Activated CD8-positive, alpha-beta memory T cell treated with anti-CD3 and anti-CD28 coated beads, Interleukin-2, amount 10 ng/mL, durations not matched to agents 7 days and 5 days (primary cell): ENCODE measurements around the gene DAB2IP. TPM values are rescaled to one million over a fixed set of nuclear protein-coding genes. Genes with fewer than 3 reads are reported as not detected.

ENCODE experiments used
- ATAC-seq: fragments of 150-1000 bp; cut with Tn5 transposase; one replicate; pipeline ENCODE4 v1.10.0; 2021; ENCODE audit warnings: moderate library complexity
- CTCF ChIA-PET: fragments of 350-600 bp; sonication (Branson Sonifier 250); formaldehyde crosslinking; loops from one replicate; lab custom pipeline; 2021; ENCODE audit warnings: antibody characterized with exemption; lab: Charles Lee
- DNase-seq: peaks from one replicate; pipeline ENCODE4 v3.0.0-alpha.2; 2020
- H3K27ac Mint-ChIP-seq: one replicate; pipeline ENCODE4 v1.8.0; 2021; ENCODE audit warnings: mild to moderate bottlenecking, mixed read lengths
- H3K27me3 Mint-ChIP-seq: one replicate; pipeline ENCODE4 v1.8.0; 2021; ENCODE audit warnings: mixed read lengths
- H3K36me3 Mint-ChIP-seq: one replicate; pipeline ENCODE4 v1.8.0; 2021; ENCODE audit warnings: mild to moderate bottlenecking, mixed read lengths
- H3K4me1 Mint-ChIP-seq: one replicate; pipeline ENCODE4 v1.8.0; 2021; ENCODE audit warnings: mixed read lengths
- H3K4me3 Mint-ChIP-seq: one replicate; pipeline ENCODE4 v1.8.0; 2021; ENCODE audit warnings: mild to moderate bottlenecking, moderate library complexity, mixed read lengths
- H3K9me3 Mint-ChIP-seq: one replicate; pipeline ENCODE4 v1.8.0; 2022; ENCODE audit warnings: low read depth, mixed read lengths
- total RNA-seq, 2 experiments: library from RNA; stranded (reverse); gene quantifications; one replicate each; pipeline ENCODE4 v1.2.3, GENCODE V29; 2021

DAB2IP gene
- total RNA-seq, 2 experiments from 2014 or later = 0.07 to 0.18 TPM

GRCh38 chr9:121800376-121800775, 148.9 kb downstream of the DAB2IP start:
- H3K27ac Mint-ChIP-seq = no peak overlapping the region
- ATAC-seq = no peak
- CTCF ChIA-PET = no interaction called here
- H3K4me1 Mint-ChIP-seq = no peaks in the 10 kb centered on the region
- H3K4me3 Mint-ChIP-seq = no peak overlapping the region
- peaks cover 2% of the 10 kb centered on the region for H3K9me3 Mint-ChIP-seq
- peaks cover 41% of the 10 kb centered on the region for H3K27me3 Mint-ChIP-seq
- H3K36me3 Mint-ChIP-seq = peaks cover 1% of the 10 kb centered on the region
- no peak for DNase-seq

- Mint-ChIP-seq H3K27me3 (peaks cover 41% of the 10 kb centered on the region), H3K27ac (no peak overlapping the region), H3K36me3 (peaks cover 1% of the 10 kb centered on the region), H3K4me1 (no peaks in the 10 kb centered on the region), H3K4me3 (no peak overlapping the region), H3K9me3 (peaks cover 2% of the 10 kb centered on the region)
- no peak for ATAC-seq
- CTCF ChIA-PET = no interaction called here
- DNase-seq = no peak
Observed at GRCh38 chr9:121801579-121801978, 150.1 kb downstream of the DAB2IP start.

- Mint-ChIP-seq H3K4me1 (no peaks in the 10 kb centered on the region), H3K27me3 (peaks cover 33% of the 10 kb centered on the region), H3K27ac (no peak overlapping the region), H3K4me3 (no peak overlapping the region), H3K36me3 (peaks cover 1% of the 10 kb centered on the region), H3K9me3 (peaks cover 2% of the 10 kb centered on the region)
- DNase-seq (no peak), ATAC-seq (no peak)
- CTCF ChIA-PET = interaction anchor here (0.8 kb wide), 1 partner anchor 11 kb away, joined by 3 read pairs; no protein-coding TSS in a partner anchor
Observed at GRCh38 chr9:121802753-121803152, 151.3 kb downstream of the DAB2IP start.

- Mint-ChIP-seq H3K27me3 (peaks cover 16% of the 10 kb centered on the region), H3K4me3 (no peak overlapping the region), H3K36me3 (peaks cover 1% of the 10 kb centered on the region), H3K4me1 (no peaks in the 10 kb centered on the region), H3K9me3 (peaks cover 2% of the 10 kb centered on the region), H3K27ac (no peak overlapping the region)
- ATAC-seq (no peak), DNase-seq (no peak)
- CTCF ChIA-PET = no interaction called here
Observed at GRCh38 chr9:121807069-121807822, 155.8 kb downstream of the DAB2IP start.

- H3K27me3 Mint-ChIP-seq = peaks cover 12% of the 10 kb centered on the region
- peaks cover 1% of the 10 kb centered on the region for H3K36me3 Mint-ChIP-seq
- H3K9me3 Mint-ChIP-seq = peaks cover 2% of the 10 kb centered on the region
- DNase-seq (no peak), ATAC-seq (no peak)
- CTCF ChIA-PET = no interaction called here
- no peak overlapping the region for H3K4me3 Mint-ChIP-seq
- no peaks in the 10 kb centered on the region for H3K4me1 Mint-ChIP-seq
- H3K27ac Mint-ChIP-seq = no peak overlapping the region
Observed at GRCh38 chr9:121807823-121808278, 156.4 kb downstream of the DAB2IP start.

GRCh38 chr9:121808781-121809180, 157.3 kb downstream of the DAB2IP start:
- peaks cover 1% of the 10 kb centered on the region for H3K36me3 Mint-ChIP-seq
- peaks cover 2% of the 10 kb centered on the region for H3K9me3 Mint-ChIP-seq
- ATAC-seq = no peak
- no peak overlapping the region for H3K27ac Mint-ChIP-seq
- CTCF ChIA-PET = no interaction called here
- H3K27me3 Mint-ChIP-seq = peaks cover 12% of the 10 kb centered on the region
- no peaks in the 10 kb centered on the region for H3K4me1 Mint-ChIP-seq
- no peak for DNase-seq
- no peak overlapping the region for H3K4me3 Mint-ChIP-seq

- no peaks in the 10 kb centered on the region for H3K4me1 Mint-ChIP-seq
- ATAC-seq (no peak), DNase-seq (no peak)
- peaks cover 1% of the 10 kb centered on the region for H3K36me3 Mint-ChIP-seq
- H3K9me3 Mint-ChIP-seq = peaks cover 2% of the 10 kb centered on the region
- CTCF ChIA-PET = no interaction called here
- H3K27ac Mint-ChIP-seq = no peak overlapping the region
- no peak overlapping the region for H3K4me3 Mint-ChIP-seq
- peaks cover 6% of the 10 kb centered on the region for H3K27me3 Mint-ChIP-seq
Observed at GRCh38 chr9:121809356-121810050, 158.1 kb downstream of the DAB2IP start.

- Mint-ChIP-seq H3K27ac (no peak overlapping the region), H3K9me3 (no peaks in the 10 kb centered on the region), H3K27me3 (no peaks in the 10 kb centered on the region), H3K4me1 (no peaks in the 10 kb centered on the region), H3K36me3 (no peaks in the 10 kb centered on the region), H3K4me3 (no peak overlapping the region)
- CTCF ChIA-PET = no interaction called here
- ATAC-seq (no peak), DNase-seq (no peak)
Observed at GRCh38 chr9:121810489-121810888, 159.1 kb downstream of the DAB2IP start.

- no peaks in the 10 kb centered on the region for H3K9me3 Mint-ChIP-seq
- CTCF ChIA-PET = interaction anchor here (0.6 kb wide), 1 partner anchor 141 kb away, joined by 3 read pairs; no protein-coding TSS in a partner anchor
- DNase-seq (no peak), ATAC-seq (no peak)
- H3K4me3 Mint-ChIP-seq = no peak overlapping the region
- no peaks in the 10 kb centered on the region for H3K27me3 Mint-ChIP-seq
- no peak overlapping the region for H3K27ac Mint-ChIP-seq
- H3K36me3 Mint-ChIP-seq = no peaks in the 10 kb centered on the region
- H3K4me1 Mint-ChIP-seq = no peaks in the 10 kb centered on the region
Observed at GRCh38 chr9:121811140-121811539, 159.7 kb downstream of the DAB2IP start.

GRCh38 chr9:121811751-121812150, 160.3 kb downstream of the DAB2IP start:
- no peak for ATAC-seq
- no peak overlapping the region for H3K4me3 Mint-ChIP-seq
- no peaks in the 10 kb centered on the region for H3K27me3 Mint-ChIP-seq
- H3K27ac Mint-ChIP-seq = no peak overlapping the region
- DNase-seq = no peak
- no peaks in the 10 kb centered on the region for H3K9me3 Mint-ChIP-seq
- CTCF ChIA-PET = no interaction called here
- no peaks in the 10 kb centered on the region for H3K36me3 Mint-ChIP-seq
- no peaks in the 10 kb centered on the region for H3K4me1 Mint-ChIP-seq

- H3K36me3 Mint-ChIP-seq = no peaks in the 10 kb centered on the region
- no peaks in the 10 kb centered on the region for H3K27me3 Mint-ChIP-seq
- ATAC-seq (no peak), DNase-seq (no peak)
- CTCF ChIA-PET = no interaction called here
- H3K4me1 Mint-ChIP-seq = no peaks in the 10 kb centered on the region
- H3K4me3 Mint-ChIP-seq = no peak overlapping the region
- H3K27ac Mint-ChIP-seq = no peak overlapping the region
- H3K9me3 Mint-ChIP-seq = no peaks in the 10 kb centered on the region
Observed at GRCh38 chr9:121812159-121812735, 160.8 kb downstream of the DAB2IP start.

GRCh38 chr9:121813519-121814210, 162.2 kb downstream of the DAB2IP start:
- H3K27ac Mint-ChIP-seq = no peak overlapping the region
- no peaks in the 10 kb centered on the region for H3K36me3 Mint-ChIP-seq
- H3K27me3 Mint-ChIP-seq = no peaks in the 10 kb centered on the region
- CTCF ChIA-PET = interaction anchor here (1.3 kb wide), 1 partner anchor 11 kb away, joined by 3 read pairs; no protein-coding TSS in a partner anchor
- no peak for ATAC-seq
- H3K9me3 Mint-ChIP-seq = no peaks in the 10 kb centered on the region
- no peak for DNase-seq
- H3K4me1 Mint-ChIP-seq = no peaks in the 10 kb centered on the region
- no peak overlapping the region for H3K4me3 Mint-ChIP-seq

- Mint-ChIP-seq H3K27ac (no peak overlapping the region), H3K9me3 (no peaks in the 10 kb centered on the region), H3K4me3 (no peak overlapping the region), H3K36me3 (no peaks in the 10 kb centered on the region), H3K27me3 (no peaks in the 10 kb centered on the region), H3K4me1 (no peaks in the 10 kb centered on the region)
- CTCF ChIA-PET = no interaction called here
- no peak for DNase-seq
- no peak for ATAC-seq
Observed at GRCh38 chr9:121814594-121814993, 163.2 kb downstream of the DAB2IP start.
